ENCODE results near the gene TNS1. TPM values are rescaled to one million over a fixed set of nuclear protein-coding genes. Genes with fewer than 3 reads are reported as not detected.

TNS1 gene
- total RNA-seq, 1 experiment from 2014 or later = 2.6 TPM

DNA sequence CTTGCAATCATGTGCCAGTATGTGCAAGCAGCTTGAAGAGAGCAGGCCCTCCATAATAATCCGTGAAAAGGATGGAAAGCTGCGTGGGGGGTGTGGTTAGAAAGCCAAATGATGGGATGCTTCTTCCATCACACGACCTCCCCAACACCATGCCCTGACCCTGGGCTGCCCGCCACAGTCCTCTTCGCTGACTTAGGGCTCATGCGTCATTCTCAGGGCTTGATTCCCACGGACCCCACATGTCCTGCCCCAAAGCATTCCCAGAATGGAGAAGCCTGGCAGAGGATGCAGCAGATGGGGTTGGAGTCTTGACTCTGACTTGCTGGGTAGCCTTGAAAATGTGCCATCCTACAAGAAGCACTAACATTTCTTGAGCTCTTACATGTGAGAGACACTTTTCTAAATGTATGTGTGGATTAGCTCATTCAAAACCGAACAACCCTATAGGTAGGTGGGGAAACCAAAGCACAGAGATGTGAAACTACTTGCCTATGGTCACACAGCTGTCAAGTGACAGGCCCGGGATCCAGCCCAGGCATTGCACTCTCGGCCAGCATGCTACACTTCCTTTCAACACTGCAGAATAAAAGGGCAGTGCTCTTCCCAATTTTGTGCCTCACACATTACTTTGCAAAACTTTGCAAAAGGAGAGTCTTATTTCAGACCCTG lies 3.7 kb downstream of the TNS1 start:
- no peak for DNase-seq (ENCODE audit: low read depth)

DNA sequence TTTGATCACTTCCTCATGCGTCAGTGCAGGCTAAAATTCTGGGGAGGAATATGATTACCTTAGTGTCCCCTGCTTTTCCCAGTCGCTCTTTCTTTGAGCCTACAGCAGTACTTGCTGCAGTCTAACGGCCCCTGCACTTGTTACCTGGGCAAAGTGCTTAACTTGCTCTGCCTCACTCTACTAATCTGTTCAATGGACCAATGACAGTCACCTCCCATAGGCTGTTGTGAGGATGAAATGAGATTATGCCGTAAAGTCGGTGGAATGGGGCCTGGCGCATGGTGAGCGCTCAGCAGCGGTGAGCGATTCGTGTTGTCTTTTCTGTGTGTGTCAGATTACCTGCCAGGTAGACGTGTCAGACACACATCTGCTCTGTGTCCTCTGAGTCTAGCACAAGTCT lies 5.3 kb downstream of the TNS1 start:
- DNase-seq (ENCODE audit: low read depth) = no peak

DNA sequence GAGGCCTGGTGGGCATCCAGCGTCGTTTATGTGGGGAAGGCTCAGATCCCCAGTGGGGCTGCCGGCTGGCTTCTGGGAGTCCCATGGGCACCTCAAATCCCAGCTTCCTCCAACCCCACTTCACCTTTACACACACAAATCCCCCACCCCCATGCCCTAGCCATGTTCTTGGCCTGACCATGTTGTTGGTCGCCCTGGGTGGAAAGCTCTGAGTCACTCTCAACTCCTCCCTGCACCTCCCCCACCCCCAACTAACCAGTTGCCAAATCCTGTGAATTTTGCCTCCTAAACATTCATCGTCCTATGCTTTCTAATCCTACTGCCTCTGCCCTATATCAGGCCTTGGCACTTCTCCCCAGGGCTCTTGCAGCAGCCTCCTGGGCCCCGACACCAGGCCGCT lies 6.4 kb downstream of the TNS1 start:
- peak; percentile 79 for DNase-seq (ENCODE audit: low read depth)

DNA sequence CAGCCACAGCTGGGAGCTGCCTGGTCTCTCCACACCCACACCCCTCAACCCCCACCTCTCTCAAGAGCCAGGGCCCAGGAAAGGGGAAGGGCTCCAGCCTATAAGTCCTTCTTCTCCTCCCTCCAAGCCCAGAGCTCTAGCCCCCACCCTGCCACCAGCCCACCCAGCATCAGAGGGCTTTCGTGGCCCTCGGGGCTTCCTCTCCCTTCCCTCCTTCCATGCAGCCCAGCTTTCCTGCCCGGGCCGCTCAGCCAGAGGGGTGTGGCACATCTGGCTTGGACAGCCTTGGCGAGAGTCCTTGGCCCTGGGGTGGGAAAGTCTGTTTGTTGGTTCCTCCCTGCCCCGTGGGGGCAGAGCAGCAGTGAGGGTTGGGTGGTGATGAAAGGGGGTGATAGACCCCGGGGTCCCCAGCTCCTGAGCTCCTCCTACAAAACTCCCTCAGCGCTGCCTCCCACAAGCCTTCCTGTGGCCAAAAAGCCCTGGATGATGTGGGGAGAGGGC lies 7.0 kb downstream of the TNS1 start:
- peak; percentile 42 for DNase-seq (ENCODE audit: low read depth)

DNA sequence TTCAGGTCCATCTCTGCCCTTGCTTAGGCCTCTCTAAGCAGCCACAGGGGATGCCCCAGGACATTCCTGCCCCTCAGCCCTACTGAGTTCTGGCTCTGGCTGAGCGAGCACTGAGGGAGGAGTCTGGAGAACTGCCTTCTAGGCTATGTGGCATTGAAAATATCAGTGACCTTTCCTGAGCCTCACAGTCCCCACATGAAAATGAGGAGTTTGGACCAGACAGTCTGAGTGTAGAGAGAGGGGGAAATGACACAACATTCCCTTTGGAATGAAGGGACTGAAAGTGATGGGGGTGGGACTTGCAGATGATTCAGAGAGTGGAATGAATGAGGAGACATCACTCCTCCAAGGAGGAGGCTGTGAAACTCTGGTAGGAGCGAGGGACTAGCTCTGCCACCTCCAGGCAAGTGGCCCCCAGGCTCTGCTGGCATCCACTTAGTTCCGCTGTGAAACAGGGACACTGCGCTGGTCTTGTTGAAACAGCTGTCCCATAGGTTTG lies 8.0 kb downstream of the TNS1 start:
- peak; percentile 68 for DNase-seq (ENCODE audit: low read depth)

DNA sequence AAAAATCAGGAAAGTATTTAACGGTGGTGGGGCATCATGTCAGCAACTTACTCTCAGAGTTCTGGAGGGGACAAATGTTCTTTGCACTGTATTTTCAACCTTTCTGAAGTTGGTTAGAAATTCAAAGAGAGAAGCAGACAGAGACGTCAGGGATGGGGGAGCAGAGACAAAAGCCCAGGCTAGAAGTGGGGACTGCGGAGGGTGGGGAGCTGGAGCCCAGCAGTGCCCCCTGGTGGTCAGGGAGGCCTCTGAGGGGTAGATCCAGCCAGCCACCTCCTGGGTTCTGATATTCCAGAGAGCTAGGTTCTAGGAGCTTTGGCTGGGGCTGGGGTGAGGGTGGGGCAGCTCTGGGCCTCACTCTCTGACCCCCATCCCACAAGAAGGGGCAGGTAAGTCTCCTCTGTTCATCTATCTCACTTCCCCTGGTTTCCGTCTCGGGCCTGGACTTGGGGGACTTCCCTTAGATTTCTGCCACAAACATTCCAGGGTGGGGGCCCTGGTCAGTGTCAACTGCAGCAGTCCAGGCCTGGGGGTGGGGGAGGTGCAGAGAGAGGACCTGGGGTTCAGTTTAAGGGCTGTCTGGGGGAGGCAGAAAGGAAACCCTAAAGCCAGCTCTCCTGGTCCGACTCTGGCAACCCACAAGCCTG lies 8.9 kb downstream of the TNS1 start:
- DNase-seq (ENCODE audit: low read depth) = peak; percentile 61

DNA sequence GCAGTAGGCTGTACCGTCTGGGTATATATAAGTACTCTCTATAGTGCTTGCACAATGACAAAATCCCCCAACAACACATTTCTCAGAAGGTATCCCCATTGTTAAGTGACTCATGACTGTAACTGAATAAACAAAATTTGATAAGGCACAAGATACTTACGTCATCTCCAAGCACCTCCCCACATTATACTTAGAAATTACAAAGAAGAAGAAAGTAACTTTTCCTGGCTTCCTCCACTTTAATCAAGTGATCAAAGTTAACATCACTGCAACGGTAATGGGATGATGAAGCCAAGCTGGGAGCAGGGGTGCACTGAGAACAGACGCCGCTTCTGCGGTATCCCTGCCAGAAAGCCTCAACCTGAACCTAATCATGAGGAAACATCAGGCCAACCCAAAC lies 9.7 kb downstream of the TNS1 start:
- DNase-seq (ENCODE audit: low read depth) = peak; percentile 46

DNA sequence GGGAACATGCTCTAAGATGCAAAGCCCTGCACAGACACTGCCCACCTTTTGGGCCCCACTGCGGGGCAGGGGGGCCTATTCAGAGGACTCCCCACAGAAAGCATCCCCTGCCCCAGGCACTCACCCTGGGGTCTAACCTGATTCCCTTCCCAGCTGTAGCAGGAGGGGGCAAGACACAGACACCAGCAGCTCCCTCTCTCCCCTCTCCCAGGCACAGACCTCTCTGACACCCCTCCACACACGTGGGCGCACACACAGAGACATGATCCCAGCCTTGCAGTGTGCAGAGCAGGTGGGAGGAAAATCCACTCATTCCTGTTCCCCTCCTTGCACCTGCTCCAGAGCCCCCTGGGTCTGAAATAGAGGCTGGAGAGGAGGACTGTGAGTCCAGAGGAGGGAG lies 10.7 kb downstream of the TNS1 start:
- no peak for DNase-seq (ENCODE audit: low read depth)

DNA sequence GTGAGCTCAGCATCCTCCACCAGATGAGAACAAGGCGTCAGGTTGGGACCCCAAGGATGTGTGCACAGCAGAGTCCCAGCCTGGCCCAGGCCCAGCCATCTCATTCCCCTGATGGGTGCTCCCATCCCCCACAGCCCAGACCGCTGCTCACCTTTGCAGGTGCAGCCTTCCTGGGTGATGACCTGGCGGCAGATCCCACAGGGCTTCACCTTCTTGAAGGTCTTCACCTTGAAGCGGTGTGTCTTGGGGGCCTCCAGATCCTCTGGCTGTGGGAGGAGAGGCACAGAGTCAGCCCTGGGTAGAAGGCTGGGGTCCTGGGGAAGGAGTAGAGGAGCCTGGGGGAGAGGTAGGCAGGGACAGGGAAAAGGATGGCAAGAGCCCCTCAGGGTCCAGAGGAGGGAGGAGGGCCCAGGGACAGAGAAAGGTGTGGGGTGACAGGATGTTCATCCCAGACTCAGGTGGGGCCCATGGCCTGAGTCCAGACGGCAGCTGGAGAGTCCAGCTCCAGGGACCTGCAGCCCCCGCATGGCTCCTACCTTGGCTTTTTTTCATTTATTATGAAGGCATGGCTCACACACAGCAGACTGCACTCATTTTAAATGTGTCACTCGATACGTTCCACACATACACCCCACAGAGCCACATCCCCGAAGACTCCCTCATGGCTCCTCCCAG lies 11.9 kb downstream of the TNS1 start:
- no peak for DNase-seq (ENCODE audit: low read depth)

DNA sequence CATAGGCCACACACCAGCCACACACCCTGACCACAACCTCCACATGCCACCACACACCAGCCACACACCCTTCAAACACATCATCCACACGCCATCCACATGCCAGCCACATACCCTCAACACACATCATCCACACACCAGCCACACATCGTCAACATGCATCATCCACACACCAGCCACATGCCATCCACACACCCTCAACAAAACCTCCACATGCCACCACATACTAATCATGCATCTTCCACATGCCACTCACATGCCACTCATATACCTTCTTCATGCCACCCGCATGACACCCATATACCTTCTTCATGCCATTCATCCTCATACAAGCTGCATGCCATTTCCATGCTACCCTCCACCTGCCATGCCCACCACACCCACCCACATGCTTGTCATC lies 12.4 kb downstream of the TNS1 start:
- DNase-seq (ENCODE audit: low read depth) = no peak

DNA sequence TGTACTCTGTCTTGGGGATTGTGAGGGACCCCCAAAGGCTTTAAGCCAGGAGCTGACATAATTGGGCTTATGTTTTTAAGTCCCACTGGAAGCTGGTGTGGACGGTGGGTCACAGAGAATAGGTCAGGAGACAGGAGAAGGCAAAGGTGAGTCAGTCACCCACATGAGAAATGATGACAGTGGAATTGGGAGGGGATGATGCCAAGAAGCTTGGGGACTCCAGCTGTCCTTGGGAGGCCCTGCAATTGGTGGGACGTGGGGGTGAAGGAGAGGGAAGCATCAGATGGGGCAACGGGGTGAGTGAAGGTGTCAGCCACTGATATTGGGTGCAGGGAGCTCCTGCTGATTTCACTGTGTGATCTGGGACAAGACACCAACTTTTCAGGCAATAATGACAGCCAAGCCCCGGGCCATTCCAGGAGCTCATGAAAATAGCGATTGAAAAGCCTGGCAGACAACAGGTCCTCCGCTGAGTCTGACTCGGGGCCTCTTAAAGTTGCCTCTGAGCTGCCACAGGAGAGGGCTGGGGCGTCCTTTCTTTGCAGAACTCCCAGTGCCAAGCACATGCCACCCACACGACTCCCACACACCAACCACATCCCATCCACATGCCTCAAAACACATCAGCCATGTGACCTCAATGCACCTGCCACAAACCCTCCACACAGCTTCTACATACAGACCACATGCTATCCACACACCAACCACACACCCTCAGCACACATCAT lies 13.4 kb downstream of the TNS1 start:
- DNase-seq (ENCODE audit: low read depth) = no peak

DNA sequence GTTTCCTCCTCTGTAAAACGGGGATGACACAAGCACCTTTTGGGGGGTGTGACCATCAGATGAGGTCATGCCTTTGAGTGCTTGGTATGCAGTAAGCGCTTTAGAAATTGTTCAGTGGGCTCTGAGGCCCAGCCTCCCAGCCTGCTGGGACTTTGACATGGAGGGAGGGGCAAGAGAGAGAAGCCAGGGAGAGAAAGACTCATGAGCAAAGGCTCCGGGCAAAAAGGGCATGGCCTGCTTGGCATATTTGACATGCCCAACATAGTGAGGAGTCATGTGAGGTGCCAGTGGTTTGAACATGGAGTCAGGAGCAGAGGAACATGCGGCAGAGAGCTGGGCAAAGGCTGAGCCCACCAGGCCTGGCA lies 14.0 kb downstream of the TNS1 start:
- DNase-seq (ENCODE audit: low read depth) = no peak

DNA sequence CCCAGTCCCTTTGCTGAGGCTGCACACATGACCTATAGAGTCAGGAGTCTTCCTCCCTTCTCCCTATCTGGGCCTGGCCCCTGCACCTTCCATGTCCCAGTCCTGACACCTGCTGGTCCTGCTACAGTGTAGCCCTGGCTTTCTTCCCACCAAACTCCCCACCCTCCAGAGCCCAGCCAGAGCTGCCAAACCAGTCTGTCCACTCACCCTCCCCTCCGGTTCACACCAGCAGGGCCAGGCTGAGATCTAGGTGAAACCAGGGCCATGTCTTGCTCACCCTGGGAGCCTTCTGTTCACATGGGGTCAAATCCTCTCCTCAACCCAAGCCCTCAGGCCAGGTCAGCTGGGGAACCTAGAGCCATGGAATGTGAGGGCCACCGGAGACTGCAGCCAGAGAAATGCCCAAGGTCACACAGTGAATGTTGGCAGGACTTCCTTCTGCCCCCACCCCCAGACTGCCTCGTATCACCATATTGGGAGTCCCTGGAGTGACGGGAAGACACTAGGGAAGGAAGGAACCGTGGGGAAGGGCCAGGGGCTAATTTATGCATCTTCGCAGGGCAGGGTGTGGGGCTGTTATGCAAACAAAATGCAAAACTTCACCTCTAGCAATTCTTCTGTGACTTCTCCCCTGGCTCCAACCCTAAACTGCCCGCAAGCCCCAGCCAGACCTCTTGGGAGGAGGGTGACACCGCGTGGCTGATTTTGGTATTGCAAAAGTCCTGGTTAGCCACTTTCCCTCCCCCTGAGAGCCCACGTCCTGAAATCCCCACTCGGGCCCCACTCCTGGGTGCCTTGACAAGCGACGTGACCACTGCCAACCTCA lies 14.6 kb downstream of the TNS1 start:
- peak; percentile 59 for DNase-seq (ENCODE audit: low read depth)

DNA sequence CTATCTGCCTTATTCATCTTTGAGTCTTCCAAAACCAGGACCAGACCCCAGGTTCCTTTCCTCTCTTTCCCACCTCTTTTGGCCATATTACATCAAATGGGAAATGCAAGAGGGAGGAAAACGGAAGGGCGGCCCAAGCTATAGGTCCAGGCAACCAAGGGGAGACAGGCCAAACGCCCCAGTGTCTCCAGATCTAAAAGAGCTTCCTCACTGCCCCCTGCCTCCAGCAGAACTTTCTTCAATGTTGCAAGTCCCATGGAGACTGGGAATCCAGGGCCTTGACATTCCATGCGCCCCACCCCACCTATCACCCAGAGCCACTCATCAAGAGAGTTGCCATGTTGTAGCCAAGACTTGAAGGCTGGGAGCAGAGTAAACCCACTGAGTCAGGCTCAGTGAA lies 15.4 kb downstream of the TNS1 start:
- no peak for DNase-seq (ENCODE audit: low read depth)

DNA sequence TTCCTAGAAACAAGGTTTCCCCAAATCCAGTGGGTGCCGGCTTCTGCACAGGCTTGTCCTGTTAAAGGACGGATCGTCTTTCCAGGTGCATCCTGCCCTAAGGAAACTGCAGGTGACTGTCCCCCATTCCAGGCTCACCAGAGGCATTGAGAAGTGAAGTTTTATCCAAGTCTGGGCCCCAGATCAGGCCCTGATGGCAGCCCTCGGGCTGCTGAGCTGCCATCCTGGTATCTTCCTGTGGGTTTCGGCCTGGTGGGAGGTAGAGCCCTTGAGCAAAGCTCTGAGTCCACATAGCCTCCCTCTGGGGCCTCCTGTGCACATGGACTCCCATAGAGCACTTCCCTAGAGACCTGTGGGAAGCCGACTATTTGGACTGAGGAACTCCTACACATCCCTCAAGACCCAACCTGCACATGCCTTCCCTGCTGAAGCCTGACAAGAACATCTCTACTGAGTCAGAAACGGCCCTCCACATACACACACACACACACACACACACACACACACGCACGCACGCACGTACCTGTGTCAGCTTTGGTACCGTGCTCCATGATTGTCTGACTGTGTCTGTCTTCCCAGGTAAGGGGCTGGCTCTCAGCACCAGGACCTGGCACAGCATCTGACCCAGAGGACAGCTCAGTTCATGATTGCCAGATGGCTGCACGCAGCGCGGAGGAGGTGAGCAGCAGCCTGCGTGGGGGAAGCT lies 16.4 kb downstream of the TNS1 start:
- DNase-seq (ENCODE audit: low read depth) = no peak

DNA sequence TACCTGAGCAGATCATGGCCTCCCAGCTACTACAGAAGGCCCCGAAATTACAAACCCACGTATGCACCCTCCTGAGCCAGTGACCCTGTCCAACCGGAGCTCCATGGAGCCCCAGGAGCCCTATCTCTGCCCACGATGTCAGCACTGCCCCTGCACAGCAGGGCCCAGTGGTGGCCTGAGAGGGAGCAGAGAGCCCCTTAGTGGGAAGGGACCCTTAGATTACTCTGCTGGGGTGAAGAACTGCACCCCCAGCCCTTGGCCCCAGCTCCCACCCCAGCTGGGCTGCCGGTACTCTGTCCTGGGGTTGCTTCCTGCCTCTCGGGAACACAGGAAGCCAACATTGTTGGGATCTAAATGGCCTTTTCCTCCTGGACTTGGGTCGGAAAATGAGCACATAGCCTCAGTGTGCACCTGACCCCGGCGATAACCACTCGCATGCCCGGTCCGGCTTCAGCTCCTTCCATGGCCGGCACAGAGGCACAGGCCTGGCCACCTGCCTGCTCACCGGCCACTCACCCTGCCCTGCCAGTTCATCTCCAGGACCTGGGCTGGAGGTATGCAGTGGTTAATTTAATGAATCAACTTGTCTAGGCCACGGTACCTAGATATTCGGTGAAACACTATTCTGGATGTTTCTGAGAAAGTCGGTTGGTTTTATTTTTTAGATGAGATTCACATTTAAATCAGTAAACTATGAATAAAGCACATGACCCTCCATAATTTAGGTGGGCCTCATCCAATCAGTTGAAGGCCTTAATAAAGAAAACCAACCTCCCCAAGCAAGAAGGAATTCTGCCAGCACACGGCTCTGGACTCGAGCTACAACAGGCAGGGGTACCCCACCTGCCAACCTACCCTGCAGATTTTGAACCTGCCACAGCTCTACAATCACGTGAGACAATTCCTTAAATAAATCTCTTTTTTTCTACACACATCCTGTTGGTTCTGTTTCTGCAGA lies 19.2 kb downstream of the TNS1 start:
- no peak for DNase-seq (ENCODE audit: low read depth)

DNA sequence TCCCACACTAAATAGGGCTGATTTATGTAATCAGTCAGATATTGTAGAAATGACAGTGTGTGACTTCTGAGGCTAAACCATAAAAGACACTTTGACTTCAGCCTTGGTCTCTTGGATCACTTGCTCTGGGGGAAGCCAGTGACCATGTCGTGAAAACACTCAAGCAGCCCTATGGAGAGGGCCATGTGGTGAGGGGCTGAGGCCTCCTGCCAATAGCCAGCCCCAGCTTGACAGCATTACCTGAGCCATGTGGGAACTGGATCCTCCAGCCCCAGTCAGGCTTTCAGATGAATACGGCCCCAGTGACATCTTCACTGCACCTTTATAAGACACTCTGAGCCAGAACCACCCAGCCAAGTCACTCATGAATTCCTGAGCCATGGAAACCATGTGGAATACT lies 20.8 kb downstream of the TNS1 start:
- DNase-seq (ENCODE audit: low read depth) = no peak

DNA sequence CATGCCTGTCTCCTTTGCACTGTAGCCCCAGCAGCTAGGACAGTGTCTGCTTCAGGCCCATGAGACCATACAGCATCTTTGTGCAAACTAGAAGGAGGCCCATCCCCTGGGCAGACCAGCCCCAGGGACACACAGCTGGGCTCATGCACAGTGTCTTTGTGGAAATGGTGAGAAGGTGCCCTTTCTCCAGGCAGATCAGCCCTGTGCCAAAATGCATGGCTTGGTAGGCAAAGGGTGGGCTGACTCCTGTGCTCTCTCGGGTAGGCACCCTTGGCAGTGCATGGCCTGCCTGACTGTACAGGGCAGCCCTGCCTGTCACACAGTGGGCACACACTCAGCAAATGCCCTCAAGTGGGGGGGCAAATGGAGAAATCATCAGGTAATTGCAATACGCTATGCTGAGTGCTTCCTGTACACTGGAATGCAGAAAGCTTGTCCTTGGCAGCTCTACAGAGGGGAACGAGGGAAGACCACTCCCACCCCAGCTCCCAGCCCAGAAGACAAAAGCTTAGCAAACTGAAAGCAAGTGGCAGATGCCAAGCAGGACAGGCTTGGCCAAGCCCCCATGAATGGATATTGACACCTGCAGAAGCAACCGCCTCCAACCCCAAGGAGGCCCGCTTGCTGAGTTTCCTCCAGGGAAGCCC lies 21.6 kb downstream of the TNS1 start:
- no peak for DNase-seq (ENCODE audit: low read depth)

DNA sequence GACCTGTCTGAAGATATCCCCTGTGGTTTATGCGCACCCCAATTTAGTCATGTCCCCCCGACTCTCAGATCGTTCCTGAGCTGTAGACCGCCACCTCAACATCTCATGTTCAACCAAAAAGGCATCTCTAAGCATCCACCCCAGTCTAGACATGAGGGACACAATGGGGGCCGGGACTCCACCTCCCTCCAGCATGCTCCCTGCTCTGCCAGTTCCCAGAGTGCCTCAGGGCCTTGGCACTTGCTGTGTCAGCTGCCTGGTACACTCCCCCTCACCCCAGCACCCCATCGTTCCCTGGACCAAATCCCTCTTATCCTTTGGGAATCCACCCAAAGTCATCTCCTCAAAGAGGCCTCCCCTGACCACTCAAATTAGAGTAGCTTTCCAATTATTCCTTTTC lies 22.2 kb downstream of the TNS1 start:
- no peak for DNase-seq (ENCODE audit: low read depth)

Measured in Daoy (cell line).